Measurements from ENCODE around the gene RAP1GAP2.

Gene RAP1GAP2

GRCh38 chr17:2842464-2842863 lies 46.2 kb downstream of the RAP1GAP2 start:
- DNase-seq (ENCODE audit: extremely low spot score): no peak
- CTCF ChIA-PET: no interaction called here
- POLR2A ChIA-PET: no interaction called here
- TF ChIP-seq SUZ12 (IDR thresholded peaks at IDR 0.05) (no peak), CTBP1 (IDR thresholded peaks at IDR 0.05; ENCODE audit: borderline replicate concordance) (no peak), FOXM1 (IDR thresholded peaks at IDR 0.05; ENCODE audit: borderline replicate concordance) (no peak), FOXA1 (IDR thresholded peaks at IDR 0.05) (no peak), ARNT (IDR thresholded peaks at IDR 0.05) (no peak), ZNF384 (IDR thresholded peaks at IDR 0.05) (no peak), ELF4 (IDR thresholded peaks at IDR 0.05) (no peak), PKNOX1 (IDR thresholded peaks at IDR 0.05) (no peak)

- ChIA-PET CTCF (interaction anchor here (0.7 kb wide), 1 partner anchor 84 kb away, joined by 3 read pairs; no protein-coding TSS in a partner anchor), POLR2A (interaction anchor here (1.4 kb wide), 1 partner anchor 9 kb away, joined by 3 read pairs; no protein-coding TSS in a partner anchor)
- DNase-seq (ENCODE audit: extremely low spot score): no peak
Measured at GRCh38 chr17:2844416-2844815, 48.2 kb downstream of the RAP1GAP2 start.

DNA sequence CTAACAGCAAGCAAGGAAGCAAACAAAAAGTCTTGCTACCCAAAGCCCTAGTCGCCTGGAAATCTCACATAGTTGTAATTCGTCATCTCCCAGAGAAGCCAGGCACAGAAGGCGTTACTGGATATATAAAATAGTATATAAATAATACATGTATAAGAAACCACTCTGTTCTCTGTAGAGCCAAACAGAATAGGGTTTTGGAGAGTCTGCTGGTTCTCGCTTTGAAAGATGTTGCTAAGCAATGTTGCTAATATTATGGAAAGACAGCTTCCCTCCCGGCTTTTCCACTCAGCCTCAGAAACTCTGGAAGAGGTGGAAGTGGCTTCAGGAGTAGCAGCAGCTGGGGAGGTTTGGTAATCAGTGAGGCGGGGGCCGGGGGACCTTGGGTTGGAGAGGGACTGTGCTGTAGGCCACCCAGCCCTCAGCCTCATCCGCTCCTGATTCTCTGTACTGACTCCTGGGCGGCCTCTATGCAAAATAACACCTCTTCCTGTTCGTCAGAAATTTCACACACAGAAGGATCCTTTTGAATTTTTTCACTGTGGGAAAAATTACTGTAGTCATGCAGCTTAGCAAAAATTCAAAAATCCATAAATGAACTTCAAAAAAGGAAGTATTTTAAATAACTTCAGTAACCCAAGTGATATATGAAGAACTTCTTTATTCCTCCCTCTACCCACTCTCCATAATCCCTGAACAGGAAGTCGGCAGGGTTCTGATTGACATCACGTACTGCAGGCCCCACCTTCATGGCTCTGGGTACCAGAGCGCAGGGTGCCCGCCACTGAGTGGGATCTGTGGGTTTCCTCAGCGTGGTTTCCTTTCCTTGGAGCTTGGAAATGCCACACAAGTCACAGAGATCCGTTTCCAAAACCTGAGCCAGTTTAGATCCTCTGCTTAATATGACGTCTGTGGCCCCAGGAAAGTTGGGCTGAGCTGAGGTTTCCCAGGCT lies 51.4 kb downstream of the RAP1GAP2 start:
- ChIA-PET POLR2A (no interaction called here), CTCF (interaction anchor here (0.6 to 1.9 kb wide), 13 partner anchors 11 to 1489 kb away, joined by 3 to 16 read pairs (median 4); no protein-coding TSS in a partner anchor)
- TF ChIP-seq FOXK2 (IDR thresholded peaks at IDR 0.05): no peak
- no peak for TF ChIP-seq ELF4 (IDR thresholded peaks at IDR 0.05)
- TF ChIP-seq CTBP1 (IDR thresholded peaks at IDR 0.05; ENCODE audit: borderline replicate concordance): no peak
- no peak for TF ChIP-seq ZNF384 (IDR thresholded peaks at IDR 0.05)
- no peak for TF ChIP-seq PKNOX1 (IDR thresholded peaks at IDR 0.05)
- DNase-seq (ENCODE audit: extremely low spot score): no peak

More at GRCh38 chr17:2844416-2844815, 48.2 kb downstream of the RAP1GAP2 start:
- no peak for TF ChIP-seq CTBP1 (IDR thresholded peaks at IDR 0.05; ENCODE audit: borderline replicate concordance)

DNA sequence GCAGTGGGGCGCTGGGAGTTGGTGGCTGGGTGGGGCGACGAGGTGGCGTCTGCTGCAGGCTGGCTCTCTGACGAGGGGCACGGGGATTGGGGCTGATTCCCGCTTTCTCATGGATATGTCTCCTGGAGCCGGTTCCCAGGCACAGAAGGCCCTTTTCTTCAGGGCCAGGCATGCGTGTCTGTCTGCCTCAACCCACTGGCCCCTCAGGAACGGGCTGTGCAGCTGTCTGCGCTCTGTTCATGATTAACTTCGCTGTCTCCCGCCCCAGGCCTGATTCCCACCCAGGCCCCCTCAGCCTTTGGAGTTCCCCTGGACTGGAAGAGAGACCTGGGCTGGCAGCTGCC lies 53.1 kb downstream of the RAP1GAP2 start:
- POLR2A ChIA-PET: no interaction called here
- CTCF ChIA-PET: interaction anchor here (0.6 to 1.9 kb wide), 11 partner anchors 13 to 276 kb away, joined by 3 to 16 read pairs (median 3); no protein-coding TSS in a partner anchor
- DNase-seq (ENCODE audit: extremely low spot score): no peak
- TF ChIP-seq SUZ12 (IDR thresholded peaks at IDR 0.05): no peak

GRCh38 chr17:2850991-2851390 lies 54.8 kb downstream of the RAP1GAP2 start:
- no peak for DNase-seq (ENCODE audit: extremely low spot score)
- ChIA-PET CTCF (interaction anchor here (1.0 kb wide), 1 partner anchor 79 kb away, joined by 3 read pairs; no protein-coding TSS in a partner anchor), POLR2A (no interaction called here)
- TF ChIP-seq TARDBP (IDR thresholded peaks at IDR 0.05): no peak
- TF ChIP-seq ZNF384 (IDR thresholded peaks at IDR 0.05): no peak
- no peak for TF ChIP-seq LEF1 (IDR thresholded peaks at IDR 0.05; ENCODE audit: borderline replicate concordance)
- no peak for TF ChIP-seq HDGF (IDR thresholded peaks at IDR 0.05; ENCODE audit: borderline replicate concordance)
- no peak for TF ChIP-seq SUZ12 (IDR thresholded peaks at IDR 0.05)
- TF ChIP-seq FOXA1 (IDR thresholded peaks at IDR 0.05): no peak
- no peak for TF ChIP-seq ARNT (IDR thresholded peaks at IDR 0.05)
- TF ChIP-seq L3MBTL2 (conservative IDR thresholded peaks at IDR 0.05): no peak
- TF ChIP-seq FOXM1 (IDR thresholded peaks at IDR 0.05; ENCODE audit: borderline replicate concordance): no peak
- no peak for TF ChIP-seq BHLHE40 (IDR thresholded peaks at IDR 0.05; ENCODE audit: borderline replicate concordance)
- TF ChIP-seq ELF4 (IDR thresholded peaks at IDR 0.05): no peak
- no peak for TF ChIP-seq SP1 (IDR thresholded peaks at IDR 0.05)
- no peak for TF ChIP-seq FOXK2 (IDR thresholded peaks at IDR 0.05)
- TF ChIP-seq CTBP1 (IDR thresholded peaks at IDR 0.05; ENCODE audit: borderline replicate concordance): no peak
- TF ChIP-seq NFRKB (IDR thresholded peaks at IDR 0.05): no peak
- TF ChIP-seq PKNOX1 (IDR thresholded peaks at IDR 0.05): no peak

GRCh38 chr17:2851615-2852014 lies 55.4 kb downstream of the RAP1GAP2 start:
- TF ChIP-seq TARDBP (IDR thresholded peaks at IDR 0.05) (no peak), ELF4 (IDR thresholded peaks at IDR 0.05) (no peak), NFRKB (IDR thresholded peaks at IDR 0.05) (no peak), LEF1 (IDR thresholded peaks at IDR 0.05; ENCODE audit: borderline replicate concordance) (no peak), PKNOX1 (IDR thresholded peaks at IDR 0.05) (no peak), FOXK2 (IDR thresholded peaks at IDR 0.05) (no peak), SP1 (IDR thresholded peaks at IDR 0.05) (no peak), FOXA1 (IDR thresholded peaks at IDR 0.05) (no peak), CTBP1 (IDR thresholded peaks at IDR 0.05; ENCODE audit: borderline replicate concordance) (no peak), ZNF384 (IDR thresholded peaks at IDR 0.05) (no peak)
- ChIA-PET CTCF (interaction anchor here (0.5 to 1.0 kb wide), 3 partner anchors 75 to 83 kb away, joined by 3 to 4 read pairs (median 3); no protein-coding TSS in a partner anchor), POLR2A (no interaction called here)
- DNase-seq (ENCODE audit: extremely low spot score): no peak

Data from HEK293T (cell line).